MCF 10A (cell line): Measurements from ENCODE around the gene SYNE1. TPM values are rescaled to one million over a fixed set of nuclear protein-coding genes. Genes with fewer than 3 reads are reported as not detected.
"Not testable (repeated sequence)": the region's sequence is repeated elsewhere in the genome, so short reads cannot be mapped to it uniquely, and the experiment has no call there.

Experiments used
- BruUV-seq: library from RNA; stranded (reverse); fragments of 400-500 nt; replicated peaks from 2 replicates; lab custom pipeline; 2021; lab: Mats Ljungman, UMichigan
- CTCF ChIA-PET: fragments of 300-600 bp; sonication (Branson Sonifier 250); formaldehyde crosslinking; extraction: SDS; loops from one replicate; lab custom pipeline; 2021; ENCODE audit warnings: antibody characterized with exemption, inconsistent platforms; lab: Yijun Ruan, JAX
- POLR2A ChIA-PET: fragments of 300-600, 350-650 bp; sonication (Branson Sonifier 250); formaldehyde crosslinking; extraction: SDS; loops from one replicate; lab custom pipeline; 2020; ENCODE audit warnings: antibody characterized with exemption, inconsistent platforms; lab: Yijun Ruan, JAX
- DNase-seq: peaks from one replicate; pipeline ENCODE4 v3.0.0-alpha.2; 2018; ENCODE audit not compliant: unreplicated experiment
- H3K27ac Mint-ChIP-seq: one replicate; pipeline ENCODE4 v1.8.0; 2022; ENCODE audit warnings: mild to moderate bottlenecking, low read depth, mixed read lengths; ENCODE audit not compliant: unreplicated experiment
- H3K27me3 Mint-ChIP-seq: one replicate; pipeline ENCODE4 v1.8.0; 2022; ENCODE audit warnings: mixed read lengths; ENCODE audit not compliant: insufficient read depth, unreplicated experiment
- H3K36me3 Mint-ChIP-seq: one replicate; pipeline ENCODE4 v1.8.0; 2022; ENCODE audit warnings: mild to moderate bottlenecking, moderate library complexity, mixed read lengths; ENCODE audit not compliant: insufficient read depth, unreplicated experiment
- H3K4me1 Mint-ChIP-seq: one replicate; pipeline ENCODE4 v1.8.0; 2022; ENCODE audit warnings: mixed read lengths; ENCODE audit not compliant: insufficient read depth, unreplicated experiment
- H3K4me3 Mint-ChIP-seq: one replicate; pipeline ENCODE4 v1.8.0; 2022; ENCODE audit warnings: mild to moderate bottlenecking, moderate library complexity, mixed read lengths; ENCODE audit not compliant: unreplicated experiment
- H3K9me3 Mint-ChIP-seq: one replicate; pipeline ENCODE4 v1.8.0; 2022; ENCODE audit warnings: mixed read lengths; ENCODE audit not compliant: unreplicated experiment
- intact Hi-C: fragments of 100-400 bp; cut with micrococcal nuclease; formaldehyde crosslinking; loops from 2 replicates; pipeline ENCODE4 v1.14.1; 2022
- total RNA-seq: library from RNA; stranded (reverse); gene quantifications from 2 replicates; pipeline ENCODE4 v1.2.3, GENCODE V29; 2022
- TF ChIP-seq, protein P1 (sequence below): fragments of 200-600 bp; IDR thresholded peaks from one replicate; pipeline ENCODE4 v1.8.0; 2022; ENCODE audit warnings: antibody characterized with exemption, mild to moderate bottlenecking; ENCODE audit not compliant: unreplicated experiment

SYNE1 gene
- total RNA-seq, 1 experiment from 2014 or later = 25.4 TPM

DNA sequence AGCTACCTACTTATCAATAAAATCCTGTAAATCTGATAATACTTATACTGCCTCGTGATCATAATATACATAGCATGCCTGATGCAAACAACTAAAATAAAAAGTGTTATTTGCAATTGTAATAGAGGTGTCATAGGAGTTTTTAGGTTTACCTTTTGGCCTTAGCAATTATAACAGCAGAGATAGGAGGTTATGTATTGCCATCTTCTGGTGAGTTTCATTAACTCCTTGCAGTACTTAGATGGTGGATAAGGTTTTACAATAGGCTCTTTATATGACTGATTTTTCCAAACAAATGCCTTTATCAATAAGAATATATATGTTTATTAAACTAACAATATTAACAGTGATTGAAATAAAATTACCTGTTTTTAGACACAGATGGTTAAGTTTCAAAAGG is 32.7 kb upstream of the SYNE1 start:
- DNase-seq = peak; percentile 42
- Mint-ChIP-seq H3K9me3 (no peaks in the 10 kb centered on the region), H3K27me3 (no peaks in the 10 kb centered on the region), H3K27ac (no peak overlapping the region), H3K36me3 (no peaks in the 10 kb centered on the region), H3K4me3 (no peak overlapping the region), H3K4me1 (no peaks in the 10 kb centered on the region)
- ChIA-PET CTCF (interaction anchor here (0.6 to 6.4 kb wide), 13 partner anchors 21 to 1640 kb away, joined by 3 to 60 read pairs (median 4); partner anchors contain the start of gene SYNE1), POLR2A (no interaction called here)
- TF ChIP-seq, protein P1, sequence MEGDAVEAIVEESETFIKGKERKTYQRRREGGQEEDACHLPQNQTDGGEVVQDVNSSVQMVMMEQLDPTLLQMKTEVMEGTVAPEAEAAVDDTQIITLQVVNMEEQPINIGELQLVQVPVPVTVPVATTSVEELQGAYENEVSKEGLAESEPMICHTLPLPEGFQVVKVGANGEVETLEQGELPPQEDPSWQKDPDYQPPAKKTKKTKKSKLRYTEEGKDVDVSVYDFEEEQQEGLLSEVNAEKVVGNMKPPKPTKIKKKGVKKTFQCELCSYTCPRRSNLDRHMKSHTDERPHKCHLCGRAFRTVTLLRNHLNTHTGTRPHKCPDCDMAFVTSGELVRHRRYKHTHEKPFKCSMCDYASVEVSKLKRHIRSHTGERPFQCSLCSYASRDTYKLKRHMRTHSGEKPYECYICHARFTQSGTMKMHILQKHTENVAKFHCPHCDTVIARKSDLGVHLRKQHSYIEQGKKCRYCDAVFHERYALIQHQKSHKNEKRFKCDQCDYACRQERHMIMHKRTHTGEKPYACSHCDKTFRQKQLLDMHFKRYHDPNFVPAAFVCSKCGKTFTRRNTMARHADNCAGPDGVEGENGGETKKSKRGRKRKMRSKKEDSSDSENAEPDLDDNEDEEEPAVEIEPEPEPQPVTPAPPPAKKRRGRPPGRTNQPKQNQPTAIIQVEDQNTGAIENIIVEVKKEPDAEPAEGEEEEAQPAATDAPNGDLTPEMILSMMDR = peak; percentile 42
- BruUV-seq = no TSS peak
- intact Hi-C loops = loop anchor here (1.0 to 2.0 kb wide), 2 partner anchors 118 to 181 kb away; no protein-coding TSS in a partner anchor

DNA sequence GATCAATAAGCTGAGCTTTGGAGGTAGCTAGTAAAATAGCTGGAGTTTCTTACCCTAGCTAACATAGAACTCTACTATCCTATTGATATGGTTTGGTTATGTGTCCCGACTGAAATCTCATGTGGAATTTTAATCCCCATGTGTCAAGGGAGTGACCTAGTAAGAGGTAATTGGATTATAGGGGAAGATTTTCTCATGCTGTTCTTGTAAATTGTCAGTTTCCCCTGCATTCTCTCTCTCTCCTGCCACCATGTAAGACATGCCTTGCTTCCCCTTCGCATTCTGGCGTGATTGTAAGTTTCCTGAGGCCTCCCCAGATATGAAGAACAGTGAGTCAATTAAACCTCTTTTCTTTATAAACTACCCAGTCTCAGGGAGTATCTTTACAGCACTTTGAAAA is 24.6 kb upstream of the SYNE1 start:
- Mint-ChIP-seq H3K36me3 (no peaks in the 10 kb centered on the region), H3K27ac (no peak overlapping the region), H3K9me3 (no peaks in the 10 kb centered on the region), H3K4me1 (no peaks in the 10 kb centered on the region), H3K4me3 (no peak overlapping the region), H3K27me3 (no peaks in the 10 kb centered on the region)
- POLR2A ChIA-PET = no interaction called here
- intact Hi-C loops = no loop called here
- TF ChIP-seq, protein P1 = no peak
- no peak for DNase-seq
- CTCF ChIA-PET = no interaction called here
- BruUV-seq = no TSS peak

DNA sequence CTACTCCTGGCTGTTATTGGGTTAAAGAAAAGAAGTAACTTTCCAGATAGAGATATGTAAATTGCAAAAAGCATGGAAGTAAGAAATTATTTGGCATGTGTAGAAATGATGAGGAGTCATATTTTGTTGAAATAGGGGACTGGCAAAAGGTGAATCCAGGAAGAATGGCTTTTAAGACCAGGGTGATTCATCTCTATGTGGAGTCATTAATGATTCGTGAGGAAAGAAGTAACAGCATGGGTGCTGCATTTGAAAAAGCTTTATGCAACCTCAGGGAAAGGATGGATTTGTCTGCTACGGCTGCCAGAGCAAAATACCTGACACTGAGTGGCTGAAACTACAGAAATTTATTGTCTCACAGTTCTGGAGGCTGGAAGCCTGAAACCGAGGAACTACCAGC is 14.8 kb upstream of the SYNE1 start:
- no peaks in the 10 kb centered on the region for H3K27me3 Mint-ChIP-seq
- POLR2A ChIA-PET = no interaction called here
- DNase-seq = no peak
- H3K4me3 Mint-ChIP-seq = no peak overlapping the region
- no peaks in the 10 kb centered on the region for H3K9me3 Mint-ChIP-seq
- no peak overlapping the region for H3K27ac Mint-ChIP-seq
- H3K36me3 Mint-ChIP-seq = no peaks in the 10 kb centered on the region
- no TSS peak for BruUV-seq
- no peaks in the 10 kb centered on the region for H3K4me1 Mint-ChIP-seq
- CTCF ChIA-PET = no interaction called here
- intact Hi-C loops = no loop called here
- TF ChIP-seq, protein P1 = no peak

DNA sequence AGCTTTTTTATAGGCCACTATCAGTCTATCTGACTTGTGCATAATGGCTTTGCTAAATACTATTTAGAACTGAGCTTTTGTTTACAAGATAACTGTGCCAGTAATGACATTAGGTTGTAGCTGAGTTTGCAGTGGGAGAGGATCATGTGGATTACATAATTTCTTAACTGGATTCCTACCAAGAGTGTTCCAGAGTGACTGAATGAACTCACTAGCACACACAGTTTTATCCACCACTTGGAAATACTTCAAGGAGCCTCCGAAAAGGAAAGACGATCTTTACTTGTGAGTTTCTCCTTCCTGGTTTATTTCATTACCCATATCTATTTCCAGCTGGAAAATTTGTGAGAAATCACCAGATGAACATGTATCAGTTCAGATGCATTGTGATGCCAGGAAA is 10.9 kb upstream of the SYNE1 start:
- DNase-seq = no peak
- Mint-ChIP-seq H3K9me3 (no peaks in the 10 kb centered on the region), H3K27me3 (no peaks in the 10 kb centered on the region), H3K27ac (no peak overlapping the region), H3K36me3 (no peaks in the 10 kb centered on the region), H3K4me3 (no peak overlapping the region), H3K4me1 (no peaks in the 10 kb centered on the region)
- BruUV-seq = no TSS peak
- ChIA-PET POLR2A (interaction anchor here (0.7 to 1.0 kb wide), 3 partner anchors 12 to 245 kb away, joined by 3 read pairs; no protein-coding TSS in a partner anchor), CTCF (interaction anchor here (0.6 to 8.8 kb wide), 7 partner anchors 9 to 196 kb away, joined by 3 to 209 read pairs (median 3); no protein-coding TSS in a partner anchor)
- TF ChIP-seq, protein P1 = no peak
- intact Hi-C loops = no loop called here

DNA sequence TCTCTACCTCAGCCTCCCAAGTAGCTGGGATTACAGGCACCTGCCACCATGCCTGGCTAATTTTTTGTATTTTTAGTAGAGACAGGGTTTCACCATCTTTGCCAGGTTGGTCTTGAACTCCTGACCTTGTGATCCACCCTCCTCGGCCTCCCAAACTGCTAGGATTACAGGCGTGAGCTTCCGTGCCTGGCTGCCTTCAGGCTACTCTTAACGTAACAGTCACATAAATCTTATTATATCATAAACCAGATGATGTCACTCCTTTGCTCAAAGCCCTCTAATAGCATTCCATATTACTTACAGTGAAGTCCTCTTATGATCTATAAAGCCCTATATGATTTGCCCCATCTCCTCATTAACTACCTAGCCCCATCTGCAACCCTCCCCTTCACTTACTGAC is 9.6 kb upstream of the SYNE1 start:
- not testable (repeated sequence) for H3K27ac Mint-ChIP-seq, BruUV-seq
- CTCF ChIA-PET = interaction anchor here (0.6 to 8.8 kb wide), 3 partner anchors 94 to 681 kb away, joined by 3 to 209 read pairs (median 4); no protein-coding TSS in a partner anchor

More for the DNA sequence above, 9.6 kb upstream of the SYNE1 start:
- H3K9me3 Mint-ChIP-seq, H3K4me3 Mint-ChIP-seq, H3K4me1 Mint-ChIP-seq, H3K36me3 Mint-ChIP-seq, H3K27me3 Mint-ChIP-seq, intact Hi-C loops, DNase-seq: not testable (repeated sequence)
- POLR2A ChIA-PET = interaction anchor here (1.0 kb wide), 1 partner anchor 71 kb away, joined by 3 read pairs; no protein-coding TSS in a partner anchor
